ENCODE measurements around the gene SMARCD2.

GRCh38 chr17:63837962-63838600 is 4.4 kb downstream of the SMARCD2 start:
- no peak for TF ChIP-seq CTCF (IDR thresholded peaks at IDR 0.05; ENCODE audit: insufficient read depth, low read length)
- no peak for TF ChIP-seq REST (IDR thresholded peaks at IDR 0.05; ENCODE audit: insufficient replicate concordance, low read depth)
- TF ChIP-seq POLR2AphosphoS5 (IDR thresholded peaks at IDR 0.05; ENCODE audit: low read depth) = no peak
- TF ChIP-seq SPI1 (IDR thresholded peaks at IDR 0.05; ENCODE audit: borderline replicate concordance, low read depth) = no peak
- TF ChIP-seq GABPA (IDR thresholded peaks at IDR 0.05; ENCODE audit: low read depth) = no peak
